ENCODE results near the gene SYCE1L. TPM values are rescaled to one million over a fixed set of nuclear protein-coding genes. Genes with fewer than 3 reads are reported as not detected.

Gene SYCE1L
- polyA plus RNA-seq, 1 donor from 2014 or later: 1.1 TPM

Other genes starting within 250 kb of the SYCE1L start
- 33.2 TPM for gene MON1B, start 8.2 kb upstream of the SYCE1L start, polyA plus RNA-seq
- gene ADAMTS18, start 235.6 kb downstream of the SYCE1L start, polyA plus RNA-seq: not detected